ENCODE data around the gene RAD51B.

- TF ChIP-seq, protein P1, sequence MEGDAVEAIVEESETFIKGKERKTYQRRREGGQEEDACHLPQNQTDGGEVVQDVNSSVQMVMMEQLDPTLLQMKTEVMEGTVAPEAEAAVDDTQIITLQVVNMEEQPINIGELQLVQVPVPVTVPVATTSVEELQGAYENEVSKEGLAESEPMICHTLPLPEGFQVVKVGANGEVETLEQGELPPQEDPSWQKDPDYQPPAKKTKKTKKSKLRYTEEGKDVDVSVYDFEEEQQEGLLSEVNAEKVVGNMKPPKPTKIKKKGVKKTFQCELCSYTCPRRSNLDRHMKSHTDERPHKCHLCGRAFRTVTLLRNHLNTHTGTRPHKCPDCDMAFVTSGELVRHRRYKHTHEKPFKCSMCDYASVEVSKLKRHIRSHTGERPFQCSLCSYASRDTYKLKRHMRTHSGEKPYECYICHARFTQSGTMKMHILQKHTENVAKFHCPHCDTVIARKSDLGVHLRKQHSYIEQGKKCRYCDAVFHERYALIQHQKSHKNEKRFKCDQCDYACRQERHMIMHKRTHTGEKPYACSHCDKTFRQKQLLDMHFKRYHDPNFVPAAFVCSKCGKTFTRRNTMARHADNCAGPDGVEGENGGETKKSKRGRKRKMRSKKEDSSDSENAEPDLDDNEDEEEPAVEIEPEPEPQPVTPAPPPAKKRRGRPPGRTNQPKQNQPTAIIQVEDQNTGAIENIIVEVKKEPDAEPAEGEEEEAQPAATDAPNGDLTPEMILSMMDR (IDR thresholded peaks at IDR 0.05): no peak
- no peak for TF ChIP-seq POLR2A (IDR thresholded peaks at IDR 0.05)
These were observed 396.5 kb downstream of the RAD51B start for GRCh38 chr14:68216079-68216478.
